Activated T-cell treated with anti-CD3 and anti-CD28 coated beads for 48 hours (primary cell): ENCODE results near the gene MCF2L.
"Not testable (repeated sequence)": the region's sequence is repeated elsewhere in the genome, so short reads cannot be mapped to it uniquely, and the experiment has no call there.

ENCODE experiments used
- DNase-seq: peaks from one replicate; pipeline ENCODE4 v3.0.0-alpha.2; 2020; ENCODE audit warnings: low read depth

Gene MCF2L

GRCh38 chr13:113016526-113017295 lies 47.7 kb downstream of the MCF2L start:
- DNase-seq, result no peak

GRCh38 chr13:113017506-113018215 lies 48.6 kb downstream of the MCF2L start:
- no peak for DNase-seq

- no peak for DNase-seq
Observed at GRCh38 chr13:113018676-113019465, 49.9 kb downstream of the MCF2L start.

GRCh38 chr13:113020323-113021080 lies 51.5 kb downstream of the MCF2L start:
- DNase-seq, result no peak

GRCh38 chr13:113021391-113021790 lies 52.4 kb downstream of the MCF2L start:
- DNase-seq, result no peak

- DNase-seq, result no peak
Observed at GRCh38 chr13:113021811-113022210, 52.8 kb downstream of the MCF2L start.

GRCh38 chr13:113022391-113022744 lies 53.4 kb downstream of the MCF2L start:
- no peak for DNase-seq

- no peak for DNase-seq
Observed at GRCh38 chr13:113022745-113023574, 53.9 kb downstream of the MCF2L start.

- no peak for DNase-seq
Observed at GRCh38 chr13:113023694-113024430, 54.8 kb downstream of the MCF2L start.

GRCh38 chr13:113024466-113024865 lies 55.5 kb downstream of the MCF2L start:
- no peak for DNase-seq

- no peak for DNase-seq
Observed at GRCh38 chr13:113026391-113026910, 57.4 kb downstream of the MCF2L start.

GRCh38 chr13:113027095-113027494 lies 58.1 kb downstream of the MCF2L start:
- DNase-seq, result no peak

- DNase-seq, result no peak
Observed at GRCh38 chr13:113027566-113027965, 58.6 kb downstream of the MCF2L start.

- DNase-seq, result no peak
Observed at GRCh38 chr13:113028336-113029060, 59.5 kb downstream of the MCF2L start.

- no peak for DNase-seq
Observed at GRCh38 chr13:113029061-113029445, 60.0 kb downstream of the MCF2L start.

GRCh38 chr13:113029487-113030258 lies 60.7 kb downstream of the MCF2L start:
- DNase-seq, result peak; percentile 41

- DNase-seq, result not testable (repeated sequence)
Observed at GRCh38 chr13:113030259-113030640, 61.2 kb downstream of the MCF2L start.

GRCh38 chr13:113031465-113031864 lies 62.5 kb downstream of the MCF2L start:
- no peak for DNase-seq

GRCh38 chr13:113032291-113032690 lies 63.3 kb downstream of the MCF2L start:
- no peak for DNase-seq
